ENCODE measurements around the gene MATR3.

MATR3 gene

GRCh38 chr5:139360384-139360783 lies 66.8 kb downstream of the MATR3 start:
- no peak for DNase-seq

GRCh38 chr5:139361835-139362429 lies 68.4 kb downstream of the MATR3 start:
- DNase-seq = no peak

- DNase-seq = no peak
These were observed 70.4 kb downstream of the MATR3 start for GRCh38 chr5:139363937-139364336.

GRCh38 chr5:139364466-139364865 lies 70.9 kb downstream of the MATR3 start:
- DNase-seq = no peak

DNA sequence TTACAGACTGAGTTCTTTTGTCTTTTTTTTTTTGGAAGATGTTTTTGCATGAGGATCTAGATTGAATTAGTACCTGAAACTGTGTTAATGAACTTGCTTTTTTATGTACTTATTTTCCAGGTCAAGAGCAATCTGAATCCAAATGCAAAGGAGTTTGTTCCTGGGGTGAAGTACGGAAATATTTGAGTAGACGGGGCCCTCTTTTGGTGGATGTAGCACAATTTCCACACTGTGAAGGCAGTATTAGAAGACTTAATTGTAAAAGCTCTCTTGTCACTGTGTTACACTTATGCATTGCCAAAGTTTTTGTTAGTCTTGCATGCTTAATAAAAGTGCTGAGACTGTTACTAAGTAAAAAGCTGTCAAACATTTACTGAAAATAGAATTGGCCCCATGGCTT lies 75.1 kb downstream of the MATR3 start:
- no peak for DNase-seq

GRCh38 chr5:139369181-139369580 lies 75.6 kb downstream of the MATR3 start:
- DNase-seq = peak; percentile 72

DNA sequence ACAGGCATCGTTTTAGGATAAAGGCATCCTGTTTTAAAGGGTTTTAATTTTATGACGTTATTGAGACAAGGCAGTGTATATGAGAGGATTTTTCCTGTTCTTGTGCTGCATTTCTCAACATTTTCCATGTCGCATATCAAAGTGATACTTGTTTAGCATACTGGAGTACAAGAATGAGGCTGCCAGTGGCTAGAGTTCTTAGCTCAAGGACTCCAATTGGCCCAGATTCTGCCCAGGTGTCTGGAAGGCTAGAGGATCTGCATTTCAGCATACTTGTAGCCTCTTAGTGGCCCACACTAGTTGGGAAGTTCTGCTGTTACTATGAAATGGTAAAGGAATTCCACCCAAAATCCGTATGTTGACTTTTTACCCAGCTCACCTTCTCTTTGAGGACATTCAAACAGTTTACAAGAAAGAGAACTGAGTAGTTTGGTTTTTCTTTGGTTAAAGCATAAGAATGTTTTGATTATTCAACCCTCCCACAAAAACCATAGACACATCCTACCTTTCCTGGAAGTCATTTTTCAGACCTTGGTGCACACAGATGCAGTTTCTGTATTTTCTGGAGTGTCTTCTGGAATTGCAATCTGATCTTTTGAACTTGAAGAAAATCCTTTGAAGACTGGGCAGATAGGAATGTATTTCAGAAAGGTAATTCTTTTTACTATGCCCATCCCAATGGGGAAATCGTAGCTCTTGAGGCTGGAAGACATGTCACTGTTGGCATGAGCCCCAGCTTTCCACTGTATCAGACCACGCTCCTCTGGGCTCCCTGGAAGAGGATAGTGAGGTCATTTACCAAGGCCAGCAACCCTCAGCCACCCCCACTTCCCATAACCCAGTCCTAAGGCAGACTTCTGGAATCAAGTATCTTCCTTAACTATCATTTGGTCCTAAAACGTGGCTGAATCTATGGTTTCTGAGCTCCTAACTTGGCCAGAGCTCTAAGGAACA lies 78.2 kb downstream of the MATR3 start:
- no peak for DNase-seq

DNA sequence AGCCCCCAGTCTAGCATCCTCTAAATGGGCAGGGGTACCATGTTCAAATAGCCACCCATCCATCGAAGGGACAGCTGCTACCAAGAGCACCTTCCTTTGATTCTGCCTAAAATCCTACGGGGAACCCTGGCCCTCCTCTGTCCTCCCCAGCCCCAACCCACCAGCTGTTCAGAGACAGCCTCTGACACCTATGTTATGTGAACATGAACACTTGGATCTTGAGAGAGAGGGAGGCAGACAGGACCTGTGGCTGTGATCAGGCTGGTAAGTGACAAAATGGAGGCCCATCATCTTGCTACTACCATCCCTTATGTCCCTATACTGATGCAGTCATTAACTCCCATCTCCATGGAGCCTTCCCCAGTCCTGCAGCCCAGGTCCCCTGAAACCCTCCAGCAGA lies 81.4 kb downstream of the MATR3 start:
- no peak for DNase-seq

DNA sequence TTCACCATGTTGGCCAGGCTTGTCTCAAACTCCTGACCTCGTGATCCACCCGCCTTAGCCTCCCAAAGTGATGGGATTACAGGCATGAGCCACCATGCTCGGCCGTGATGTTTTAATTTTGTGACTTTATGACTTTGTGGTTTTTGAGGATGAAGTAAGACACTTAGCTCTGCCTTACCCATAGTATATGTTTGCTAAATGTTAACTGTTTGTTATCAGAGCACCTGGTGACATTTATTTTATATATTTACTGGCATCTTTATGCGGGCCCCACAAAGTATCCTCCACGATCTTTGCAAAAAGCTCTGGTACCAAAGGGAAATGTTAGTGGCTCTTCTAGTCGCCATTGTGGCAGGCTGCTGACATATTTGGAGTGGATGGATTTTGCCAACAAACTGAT lies 82.8 kb downstream of the MATR3 start:
- no peak for DNase-seq

DNA sequence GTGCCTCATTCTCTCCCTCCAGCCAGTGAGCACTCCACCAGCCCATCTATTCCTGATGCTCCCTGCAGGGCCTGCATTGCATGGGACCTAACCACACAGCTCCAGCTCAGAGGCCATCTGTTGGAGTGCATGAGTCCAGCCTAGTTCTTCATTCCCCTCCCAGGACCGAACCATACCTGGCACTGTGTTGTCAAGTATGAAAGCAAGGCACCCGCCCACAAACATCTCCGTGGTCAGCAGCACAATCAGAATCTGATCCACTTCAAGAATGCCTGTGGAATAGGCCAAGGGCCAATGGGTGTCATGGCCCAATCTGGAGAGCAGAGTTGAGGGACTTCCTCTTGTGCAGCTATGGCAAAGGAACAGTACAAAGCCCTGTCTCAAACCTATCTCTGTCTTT lies 83.7 kb downstream of the MATR3 start:
- no peak for DNase-seq

- no peak for DNase-seq
These were observed 84.7 kb downstream of the MATR3 start for GRCh38 chr5:139378101-139378825.

DNA sequence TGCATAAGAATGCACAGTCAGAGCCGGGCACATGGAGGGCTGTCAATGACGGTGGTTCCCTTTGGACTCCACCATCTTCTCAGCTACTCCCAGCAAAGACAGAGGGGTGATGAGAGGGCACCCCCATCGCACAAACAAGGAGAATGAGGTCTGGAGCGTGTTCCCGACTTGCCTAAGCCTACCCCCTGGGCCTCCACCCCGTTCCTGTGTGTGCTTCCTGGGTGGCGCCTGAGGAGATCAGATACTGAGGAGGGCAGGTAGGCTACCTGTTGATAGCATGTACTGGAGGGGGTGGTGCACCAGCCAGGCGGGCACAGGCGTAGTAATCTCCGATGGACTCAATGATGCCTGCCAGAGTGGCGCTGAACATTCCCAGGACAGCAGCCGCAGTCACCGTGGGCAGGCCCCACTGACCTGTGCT lies 85.4 kb downstream of the MATR3 start:
- no peak for DNase-seq

GRCh38 chr5:139379626-139380449 lies 86.3 kb downstream of the MATR3 start:
- no peak for DNase-seq
